HL-60 (cell line): ENCODE data around the gene KCNJ3.

ENCODE experiments used
- DNase-seq, 2 experiments: peaks; one replicate each; pipeline ENCODE4 v3.0.0-alpha.2; 2010 to 2020; ENCODE audit warnings: low read depth in 1 of 2, low spot score in 1 of 2
- H3K27ac ChIP-seq: fragments of 250-450 bp; sonication (Bioruptor Pico); replicated peaks from 2 replicates; pipeline ENCODE4 v1.5.1; 2020; ENCODE audit warnings: mild to moderate bottlenecking, moderate library complexity
- H3K27me3 ChIP-seq: fragments of 250-450 bp; sonication (Bioruptor Pico); 2 replicates; pipeline ENCODE4 v1.5.1; 2021; ENCODE audit warnings: mild to moderate bottlenecking, moderate library complexity; ENCODE audit not compliant: insufficient read depth, poor library complexity, severe bottlenecking
- H3K4me3 ChIP-seq: replicated peaks from 2 replicates; pipeline ENCODE4 v1.5.1; 2011; ENCODE audit warnings: mild to moderate bottlenecking, control low read depth, low read length; ENCODE audit not compliant: insufficient read depth
- CTCF ChIP-seq: IDR thresholded peaks from one replicate; pipeline ENCODE4 v1.5.1; 2011; ENCODE audit warnings: low read length, control low read depth, inconsistent platforms; ENCODE audit not compliant: insufficient read depth
- GABPA ChIP-seq: IDR thresholded peaks from 2 replicates; pipeline ENCODE4 v1.6.1; 2012; ENCODE audit warnings: low read depth
- POLR2AphosphoS5 ChIP-seq: IDR thresholded peaks from 2 replicates; pipeline ENCODE4 v1.6.1; 2012; ENCODE audit warnings: low read depth
- REST ChIP-seq: IDR thresholded peaks from 2 replicates; pipeline ENCODE4 v1.6.1; 2012; ENCODE audit warnings: low read depth; ENCODE audit not compliant: insufficient replicate concordance
- SPI1 ChIP-seq: IDR thresholded peaks from 2 replicates; pipeline ENCODE4 v1.6.1; 2012; ENCODE audit warnings: low read depth, mild to moderate bottlenecking, borderline replicate concordance

The KCNJ3 gene

DNA sequence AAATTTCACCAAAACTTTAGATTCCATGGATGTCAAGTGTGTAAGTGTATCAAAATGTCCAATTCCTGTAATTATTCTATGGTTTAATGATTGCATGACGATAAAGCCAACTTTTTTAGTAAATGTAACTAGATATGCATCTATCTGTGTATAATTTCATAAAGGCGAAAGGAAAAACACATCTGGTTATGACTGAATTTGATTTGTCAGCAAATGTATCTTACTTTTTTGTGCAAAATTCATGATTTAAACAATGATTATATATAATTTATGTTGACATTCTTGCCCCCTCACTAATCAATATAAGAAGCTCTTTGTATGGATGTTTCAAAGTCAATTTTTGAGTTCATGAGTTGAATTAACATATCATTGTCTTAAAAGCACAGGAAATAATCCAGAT lies 138.5 kb downstream of the KCNJ3 start:
- Histone ChIP-seq H3K27me3 (no peaks in the 10 kb centered on the region), H3K4me3 (no peak overlapping the region), H3K27ac (no peak overlapping the region)
- TF ChIP-seq POLR2AphosphoS5, result no peak
- no peak for TF ChIP-seq GABPA
- no peak for TF ChIP-seq REST
- TF ChIP-seq CTCF, result no peak
- no peak for TF ChIP-seq SPI1
- DNase-seq, result no peak

- Histone ChIP-seq H3K4me3 (no peak overlapping the region), H3K27ac (no peak overlapping the region), H3K27me3 (no peaks in the 10 kb centered on the region)
- TF ChIP-seq SPI1 (no peak), CTCF (no peak), REST (no peak), GABPA (no peak), POLR2AphosphoS5 (no peak)
- DNase-seq, result no peak
Measured at GRCh38 chr2:154844513-154844912, 146.0 kb downstream of the KCNJ3 start.

DNA sequence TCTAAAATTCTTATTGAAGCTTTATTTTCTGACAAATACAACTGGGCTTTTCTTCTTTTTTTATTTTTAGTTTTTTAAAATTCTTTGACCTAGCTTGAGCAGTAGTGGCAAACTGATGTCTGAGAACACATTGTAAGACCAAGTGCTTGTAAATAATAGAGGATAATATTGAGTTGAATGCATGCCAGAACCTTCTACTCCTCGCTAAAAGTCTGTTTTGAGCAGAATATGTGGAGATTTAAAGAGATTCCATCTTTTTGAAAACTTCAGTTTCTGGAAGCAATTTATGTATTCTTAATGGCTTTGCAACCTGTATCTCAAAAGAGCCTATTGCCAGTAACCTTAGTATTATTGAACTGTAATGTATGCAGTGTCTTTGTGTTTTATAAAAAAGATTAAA lies 148.3 kb downstream of the KCNJ3 start:
- DNase-seq, result no peak
- no peak overlapping the region for H3K4me3 ChIP-seq
- TF ChIP-seq CTCF (no peak), SPI1 (no peak), GABPA (no peak), POLR2AphosphoS5 (no peak), REST (no peak)
- H3K27ac ChIP-seq, result no peak overlapping the region
- no peaks in the 10 kb centered on the region for H3K27me3 ChIP-seq
